Smooth muscle cell (in vitro differentiated cells): ENCODE measurements around the gene SLC35G3. TPM values are rescaled to one million over a fixed set of nuclear protein-coding genes. Genes with fewer than 3 reads are reported as not detected.
"Not testable (repeated sequence)": the region's sequence is repeated elsewhere in the genome, so short reads cannot be mapped to it uniquely, and the experiment has no call there.

Experiments
- DNase-seq: peaks from one replicate; lab custom pipeline; 2025; ENCODE audit not compliant: unreplicated experiment; lab: John Stamatoyannopoulos, UW
- H2AFZ ChIP-seq: fragments of 200-600 bp; sonication (generic); 2 replicates; pipeline ENCODE4 v1.6.0; 2016; ENCODE audit warnings: antibody characterized with exemption, low read depth, mild to moderate bottlenecking
- H3F3A ChIP-seq: fragments of 200-600 bp; sonication (generic); 2 replicates; pipeline ENCODE4 v1.6.0; 2017; ENCODE audit warnings: antibody characterized with exemption, low read depth
- H3K27ac ChIP-seq: fragments of 200-600 bp; sonication (generic); 2 replicates; pipeline ENCODE4 v1.5.1; 2016; ENCODE audit warnings: low read depth, mild to moderate bottlenecking
- H3K27me3 ChIP-seq: fragments of 200-600 bp; sonication (generic); 2 replicates; pipeline ENCODE4 v1.6.1; 2016; ENCODE audit warnings: low read depth, mild to moderate bottlenecking
- H3K36me3 ChIP-seq: fragments of 200-600 bp; sonication (generic); 2 replicates; pipeline ENCODE4 v1.5.1; 2016; ENCODE audit warnings: low read depth
- H3K4me1 ChIP-seq: fragments of 200-600 bp; sonication (generic); 2 replicates; pipeline ENCODE4 v1.5.1; 2016; ENCODE audit warnings: low read depth
- H3K4me2 ChIP-seq: fragments of 200-600 bp; sonication (generic); 2 replicates; pipeline ENCODE4 v1.6.0; 2016; ENCODE audit warnings: mild to moderate bottlenecking
- H3K4me3 ChIP-seq: fragments of 200-600 bp; sonication (generic); 2 replicates; pipeline ENCODE4 v1.5.1; 2016; ENCODE audit warnings: mild to moderate bottlenecking
- H3K79me2 ChIP-seq: fragments of 200-600 bp; sonication (generic); 2 replicates; pipeline ENCODE4 v1.6.0; 2016; ENCODE audit warnings: low read depth, mild to moderate bottlenecking
- H3K9ac ChIP-seq: fragments of 200-600 bp; sonication (generic); 2 replicates; pipeline ENCODE4 v1.6.0; 2016; ENCODE audit warnings: low read depth
- H3K9me3 ChIP-seq: fragments of 200-600 bp; sonication (generic); replicated peaks from 2 replicates; pipeline ENCODE4 v1.5.1; 2016; ENCODE audit warnings: low read depth
- H4K20me1 ChIP-seq: fragments of 200-600 bp; sonication (generic); 2 replicates; pipeline ENCODE4 v1.6.0; 2016; ENCODE audit warnings: low read depth
- WGBS: methylation state at CpG from one replicate; pipeline ENCODE4 v1.1.7; 2016; ENCODE audit warnings: low lambda C conversion rate; 5-methylcytosine and 5-hydroxymethylcytosine counted together
- polyA plus RNA-seq: library from polyadenylated mRNA; unstranded; fragments of >200 nt; fragmentation: Nextera tagmentation; extraction: Ambion mirVana; gene quantifications from 2 replicates; pipeline ENCODE4 v1.2.1, GENCODE V29; 2016
- total RNA-seq: library from RNA; depleted of rRNA; stranded (reverse); fragments of >200 nt; gene quantifications from 2 replicates; pipeline ENCODE4 v1.2.3, GENCODE V29; 2014
- TF ChIP-seq, protein P1 (sequence below): fragments of 200-600 bp; sonication (generic); IDR thresholded peaks from 2 replicates; pipeline ENCODE4 v1.5.1; 2017; ENCODE audit warnings: borderline replicate concordance, mild to moderate bottlenecking, antibody characterized with exemption; ENCODE audit not compliant: insufficient read depth, poor library complexity, severe bottlenecking

SLC35G3 gene
- total and polyA plus RNA-seq, 2 experiments from 2014 or later: not detected

DNA sequence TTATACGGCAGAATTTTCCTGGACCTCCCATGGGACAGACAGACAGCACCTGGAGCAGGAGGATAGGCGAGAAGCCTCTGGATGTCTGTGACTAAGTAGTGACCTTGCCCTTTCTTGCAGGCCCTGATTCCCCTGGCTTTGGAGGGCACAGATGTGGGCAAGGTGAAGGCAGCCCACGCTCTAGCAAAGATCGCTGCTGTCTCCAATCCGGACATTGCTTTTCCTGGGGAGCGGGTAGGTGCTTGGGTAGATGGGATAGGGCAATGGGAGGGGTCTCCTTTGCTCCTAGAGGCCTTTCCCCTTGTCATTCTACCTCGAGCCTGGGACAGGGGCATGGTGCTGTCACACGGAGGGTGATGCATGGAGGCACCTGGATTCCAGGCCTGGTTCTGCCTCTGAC lies 17.3 kb downstream of the SLC35G3 start:
- Histone ChIP-seq H3K27ac (no peak overlapping the region), H2AFZ (no peak overlapping the region), H3K9ac (no peak overlapping the region), H3K4me1 (no peaks in the 10 kb centered on the region), H4K20me1 (no peaks in the 10 kb centered on the region), H3K27me3 (peaks cover 11% of the 10 kb centered on the region), H3F3A (no peaks in the 10 kb centered on the region), H3K4me2 (no peak overlapping the region), H3K36me3 (no peaks in the 10 kb centered on the region), H3K79me2 (no peaks in the 10 kb centered on the region), H3K9me3 (no peaks in the 10 kb centered on the region), H3K4me3 (no peak overlapping the region)
- 84% methylated on average over 8 of the region's 8 CpGs for WGBS
- TF ChIP-seq, protein P1, sequence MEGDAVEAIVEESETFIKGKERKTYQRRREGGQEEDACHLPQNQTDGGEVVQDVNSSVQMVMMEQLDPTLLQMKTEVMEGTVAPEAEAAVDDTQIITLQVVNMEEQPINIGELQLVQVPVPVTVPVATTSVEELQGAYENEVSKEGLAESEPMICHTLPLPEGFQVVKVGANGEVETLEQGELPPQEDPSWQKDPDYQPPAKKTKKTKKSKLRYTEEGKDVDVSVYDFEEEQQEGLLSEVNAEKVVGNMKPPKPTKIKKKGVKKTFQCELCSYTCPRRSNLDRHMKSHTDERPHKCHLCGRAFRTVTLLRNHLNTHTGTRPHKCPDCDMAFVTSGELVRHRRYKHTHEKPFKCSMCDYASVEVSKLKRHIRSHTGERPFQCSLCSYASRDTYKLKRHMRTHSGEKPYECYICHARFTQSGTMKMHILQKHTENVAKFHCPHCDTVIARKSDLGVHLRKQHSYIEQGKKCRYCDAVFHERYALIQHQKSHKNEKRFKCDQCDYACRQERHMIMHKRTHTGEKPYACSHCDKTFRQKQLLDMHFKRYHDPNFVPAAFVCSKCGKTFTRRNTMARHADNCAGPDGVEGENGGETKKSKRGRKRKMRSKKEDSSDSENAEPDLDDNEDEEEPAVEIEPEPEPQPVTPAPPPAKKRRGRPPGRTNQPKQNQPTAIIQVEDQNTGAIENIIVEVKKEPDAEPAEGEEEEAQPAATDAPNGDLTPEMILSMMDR: no peak
- DNase-seq: no peak

DNA sequence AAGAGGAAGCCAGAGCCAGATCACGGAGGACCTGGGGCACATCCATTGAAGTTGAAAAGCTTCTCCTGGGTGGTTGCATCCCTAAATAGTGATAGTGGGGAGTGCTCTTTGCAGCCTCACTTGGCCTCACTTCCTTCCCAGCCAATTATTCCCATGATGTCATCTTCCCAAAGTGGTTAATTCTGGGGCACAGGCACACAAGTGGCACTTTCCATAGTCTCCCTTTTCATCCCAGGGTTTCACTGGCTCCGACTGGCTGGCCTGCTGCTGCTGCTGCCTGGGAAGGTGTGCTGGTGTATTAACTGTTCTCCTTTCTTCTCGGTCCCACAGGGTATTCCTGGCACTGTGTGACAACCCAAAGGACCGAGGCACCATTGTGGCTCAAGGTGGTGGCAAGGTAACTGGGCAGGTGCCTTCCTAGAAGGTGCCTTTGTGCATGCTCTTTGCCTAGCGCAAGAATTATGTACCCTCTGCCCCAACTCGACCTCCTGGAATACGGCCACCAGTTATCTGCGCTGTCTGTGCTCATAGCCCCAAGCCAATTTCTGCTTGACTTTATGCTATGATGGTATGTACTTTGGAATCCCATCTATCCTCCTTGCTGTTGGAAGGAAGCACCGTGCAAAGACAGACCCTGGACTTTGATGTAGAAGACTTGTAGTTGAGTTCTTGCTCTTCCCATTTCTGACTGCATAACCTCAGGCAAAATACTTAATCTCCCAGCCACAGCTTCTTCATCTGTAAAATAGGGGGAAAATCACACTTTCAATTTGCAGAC lies 18.4 kb downstream of the SLC35G3 start:
- Histone ChIP-seq H3F3A (no peaks in the 10 kb centered on the region), H3K4me3 (no peak overlapping the region), H3K27me3 (peaks cover 11% of the 10 kb centered on the region), H4K20me1 (no peaks in the 10 kb centered on the region), H3K9me3 (no peaks in the 10 kb centered on the region), H3K79me2 (no peaks in the 10 kb centered on the region), H3K4me1 (no peaks in the 10 kb centered on the region), H3K9ac (no peak overlapping the region), H3K4me2 (no peak overlapping the region), H2AFZ (no peak overlapping the region), H3K36me3 (no peaks in the 10 kb centered on the region), H3K27ac (no peak overlapping the region)
- 80% methylated on average over 9 of the region's 9 CpGs for WGBS
- TF ChIP-seq, protein P1: no peak
- no peak for DNase-seq

DNA sequence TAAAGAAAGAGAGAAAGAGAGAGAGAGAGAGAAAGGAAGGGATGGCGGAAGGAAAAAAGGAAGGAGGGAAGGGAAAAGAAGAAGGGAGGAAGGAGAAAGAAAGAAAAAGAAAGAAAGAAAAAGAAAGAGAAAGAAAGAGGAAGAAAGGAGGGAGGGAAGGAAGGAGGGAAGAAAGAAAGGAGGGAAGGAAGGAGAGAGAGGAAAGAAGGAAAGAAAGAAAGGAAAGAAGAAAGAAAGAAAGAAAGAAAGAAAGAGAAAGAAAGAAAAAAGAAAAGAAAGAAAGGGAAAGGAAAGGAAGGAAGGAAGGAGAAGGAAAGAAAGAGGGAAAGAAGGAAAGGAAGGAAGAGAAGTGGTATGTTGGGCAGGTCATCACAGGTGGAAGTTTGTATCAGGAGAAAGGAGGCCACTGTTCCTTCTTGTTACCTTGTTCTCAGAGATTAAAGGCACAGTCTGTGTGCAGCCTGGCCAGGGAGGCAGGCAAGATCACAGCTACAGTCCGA lies 19.3 kb downstream of the SLC35G3 start:
- Histone ChIP-seq H3K36me3 (no peaks in the 10 kb centered on the region), H3K4me3 (no peak overlapping the region), H3K9ac (no peak overlapping the region), H3K27me3 (peaks cover 11% of the 10 kb centered on the region), H3K79me2 (no peaks in the 10 kb centered on the region), H3K4me1 (no peaks in the 10 kb centered on the region), H3K4me2 (no peak overlapping the region), H3K9me3 (no peaks in the 10 kb centered on the region), H3F3A (no peaks in the 10 kb centered on the region), H3K27ac (no peak overlapping the region), H2AFZ (no peak overlapping the region), H4K20me1 (no peaks in the 10 kb centered on the region)
- WGBS: 79% methylated on average over 2 of the region's 2 CpGs
- TF ChIP-seq, protein P1: no peak
- DNase-seq: no peak

DNA sequence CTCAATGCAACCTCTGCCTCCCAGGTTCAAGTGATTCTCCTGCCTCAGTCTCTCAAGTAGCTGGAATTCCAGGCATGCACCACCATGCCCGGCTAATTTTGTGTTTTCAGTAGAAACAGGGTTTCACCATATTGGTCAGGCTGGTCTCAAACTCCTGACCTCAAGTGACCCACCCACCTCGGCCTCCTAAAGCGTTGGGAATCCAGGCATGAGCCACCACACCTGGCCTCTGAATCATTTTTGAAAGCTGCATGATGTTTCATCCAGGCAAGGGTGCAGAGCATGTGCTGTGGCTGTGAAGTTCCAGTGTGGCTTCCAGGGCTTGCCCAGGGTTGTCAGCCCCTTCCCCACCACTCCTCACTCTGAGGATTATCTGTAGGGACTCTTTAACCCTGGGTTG lies 21.9 kb downstream of the SLC35G3 start:
- H3K9ac ChIP-seq, H3K4me2 ChIP-seq, H3K36me3 ChIP-seq, H3K4me1 ChIP-seq, H2AFZ ChIP-seq, H3F3A ChIP-seq, DNase-seq, H3K4me3 ChIP-seq, H3K9me3 ChIP-seq, H3K79me2 ChIP-seq, H4K20me1 ChIP-seq, H3K27ac ChIP-seq: not testable (repeated sequence)
- peaks cover 11% of the 10 kb centered on the region for H3K27me3 ChIP-seq
- WGBS: 90% methylated on average over 3 of the region's 3 CpGs
